Thyroid gland (tissue), 4 donors: ENCODE results near the gene INF2. TPM values are rescaled to one million over a fixed set of nuclear protein-coding genes. Genes with fewer than 3 reads are reported as not detected.

Source experiments
- DNase-seq, 2 donors: peaks; one replicate each; pipeline ENCODE4 v3.0.0-alpha.2; 2019
- H3K27ac ChIP-seq, 3 donors: fragments of 200-600 bp; sonication (generic); 1 replicate in 2 of 3; 2 replicates in 1 of 3; pipeline ENCODE4 v1.5.1; 2016 to 2019; ENCODE audit warnings: mild to moderate bottlenecking in 1 of 3, moderate library complexity in 1 of 3
- H3K27me3 ChIP-seq: fragments of 200-600 bp; sonication (generic); one replicate; pipeline ENCODE4 v1.5.1; 2019
- H3K36me3 ChIP-seq, 2 donors: fragments of 200-600 bp; sonication (generic); one replicate each; pipeline ENCODE4 v1.5.1; 2016 to 2019
- H3K4me1 ChIP-seq, 2 donors: fragments of 200-600 bp; sonication (generic); one replicate each; pipeline ENCODE4 v1.5.1; 2017 to 2019
- H3K4me3 ChIP-seq, 3 donors: fragments of 200-600 bp; sonication (generic); replicated peaks in 1 of 3; 1 replicate in 2 of 3; 2 replicates in 1 of 3; pipeline ENCODE4 v1.5.1; 2016; ENCODE audit warnings: mild to moderate bottlenecking in 1 of 3
- H3K9me3 ChIP-seq: fragments of 200-600 bp; sonication (generic); one replicate; pipeline ENCODE4 v1.5.1; 2017
- POLR2A ChIP-seq, 2 donors: fragments of 450-650 bp; IDR thresholded peaks; one replicate each; pipeline ENCODE4 v1.6.1; 2017; ENCODE audit warnings: antibody characterized with exemption in 2 of 2, mild to moderate bottlenecking in 2 of 2, moderate library complexity in 1 of 2
- WGBS, 2 donors: methylation state at CpG; one replicate each; pipeline ENCODE4 v1.1.5; 2017; 5-methylcytosine and 5-hydroxymethylcytosine counted together
- intact Hi-C: fragments of 100-400 bp; cut with DNase I; formaldehyde crosslinking; loops from one replicate; pipeline ENCODE4 v1.15.1; 2023
- total RNA-seq, 4 donors: library from RNA; depleted of rRNA; stranded (reverse); fragments of >200 nt; gene quantifications; one replicate each; pipeline ENCODE4 v1.2.3, GENCODE V29; 2016
- TF ChIP-seq, protein P1 (sequence below), 6 experiments: fragments of 200-600 bp in 3 of 6; fragments of 450-650 bp in 3 of 6; sonication (generic) in 3 of 6; IDR thresholded peaks; one replicate each; pipeline ENCODE4 v1.5.1; 2016 to 2019; ENCODE audit warnings: antibody characterized with exemption in 6 of 6, mild to moderate bottlenecking in 2 of 6, inconsistent platforms in 1 of 6, moderate library complexity in 1 of 6

INF2 gene
- total RNA-seq, 4 donors from 2014 or later = 35.1 to 54.7 (median 42.5) TPM

DNA sequence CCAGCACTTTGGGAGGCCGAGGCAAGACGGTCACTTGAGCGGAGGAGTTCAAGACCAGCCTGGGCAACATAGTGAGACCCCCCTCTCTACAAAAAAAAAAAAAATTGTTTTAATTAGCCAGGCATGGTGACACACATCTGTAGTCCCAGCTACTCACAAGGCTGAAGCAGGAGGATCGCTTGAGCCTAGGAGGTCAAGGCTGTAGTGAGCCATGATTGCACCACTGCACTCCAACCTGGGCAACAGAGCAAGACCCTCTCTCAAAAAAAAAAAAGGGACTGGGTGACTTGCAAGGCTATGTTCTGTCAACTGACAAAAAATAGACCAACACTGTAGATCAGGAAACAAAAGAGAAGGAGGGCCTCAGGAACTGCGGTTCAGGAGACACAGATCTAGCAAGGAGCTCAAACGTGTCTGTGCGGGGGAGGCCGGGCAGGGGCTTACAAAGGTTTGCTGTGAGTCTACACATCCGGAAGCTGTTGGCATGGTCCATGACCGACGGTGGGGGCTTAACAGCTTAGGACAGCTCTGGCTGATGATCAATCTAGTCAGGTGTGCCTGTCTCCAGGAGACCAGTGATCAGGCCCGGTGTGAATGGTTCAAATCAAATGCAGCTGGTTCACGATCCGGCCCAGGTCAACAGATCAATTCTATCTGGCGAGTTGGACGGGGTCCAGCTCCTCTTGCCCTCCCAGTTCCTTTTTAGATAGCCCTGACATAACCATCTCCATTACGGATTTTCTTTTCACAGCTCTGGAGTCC lies 31.7 kb upstream of the INF2 start:
- 76 to 85% methylated on average over 17 of the region's 17 CpGs for WGBS, 2 donors
- Histone ChIP-seq H3K27ac (no peak overlapping the region), H3K4me1 (no peaks in the 10 kb centered on the region), H3K9me3 (no peaks in the 10 kb centered on the region), H3K4me3 (no peak overlapping the region), H3K36me3 (no peaks in the 10 kb centered on the region), H3K27me3 (no peaks in the 10 kb centered on the region)
- intact Hi-C loops = loop anchor here (2.0 kb wide), 1 partner anchor 55 kb away; no protein-coding TSS in a partner anchor
- no peak for DNase-seq
- TF ChIP-seq, protein P1, sequence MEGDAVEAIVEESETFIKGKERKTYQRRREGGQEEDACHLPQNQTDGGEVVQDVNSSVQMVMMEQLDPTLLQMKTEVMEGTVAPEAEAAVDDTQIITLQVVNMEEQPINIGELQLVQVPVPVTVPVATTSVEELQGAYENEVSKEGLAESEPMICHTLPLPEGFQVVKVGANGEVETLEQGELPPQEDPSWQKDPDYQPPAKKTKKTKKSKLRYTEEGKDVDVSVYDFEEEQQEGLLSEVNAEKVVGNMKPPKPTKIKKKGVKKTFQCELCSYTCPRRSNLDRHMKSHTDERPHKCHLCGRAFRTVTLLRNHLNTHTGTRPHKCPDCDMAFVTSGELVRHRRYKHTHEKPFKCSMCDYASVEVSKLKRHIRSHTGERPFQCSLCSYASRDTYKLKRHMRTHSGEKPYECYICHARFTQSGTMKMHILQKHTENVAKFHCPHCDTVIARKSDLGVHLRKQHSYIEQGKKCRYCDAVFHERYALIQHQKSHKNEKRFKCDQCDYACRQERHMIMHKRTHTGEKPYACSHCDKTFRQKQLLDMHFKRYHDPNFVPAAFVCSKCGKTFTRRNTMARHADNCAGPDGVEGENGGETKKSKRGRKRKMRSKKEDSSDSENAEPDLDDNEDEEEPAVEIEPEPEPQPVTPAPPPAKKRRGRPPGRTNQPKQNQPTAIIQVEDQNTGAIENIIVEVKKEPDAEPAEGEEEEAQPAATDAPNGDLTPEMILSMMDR (IDR thresholded peaks at IDR 0.05) = no peak
- TF ChIP-seq POLR2A (IDR thresholded peaks at IDR 0.05) = no peak

DNA sequence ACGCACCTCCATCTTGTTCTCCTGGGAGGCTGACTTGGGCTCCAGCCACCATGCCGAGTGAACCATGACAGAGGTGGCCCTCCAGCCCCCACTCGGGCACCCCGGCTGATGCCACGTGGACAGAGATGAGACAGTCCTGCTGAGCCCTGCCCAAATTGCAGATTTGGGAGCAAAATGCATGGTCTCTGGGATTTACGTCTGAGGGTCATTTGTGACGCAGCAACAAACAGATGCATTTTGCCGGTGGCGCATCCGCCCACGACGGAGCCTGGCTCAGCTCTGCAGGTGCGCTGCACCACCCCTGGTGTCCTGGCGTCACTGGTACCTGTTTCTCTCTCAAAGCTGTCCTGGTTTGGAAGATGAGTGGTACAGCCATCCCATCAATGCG lies 31.1 kb upstream of the INF2 start:
- H3K4me1 ChIP-seq = no peaks in the 10 kb centered on the region
- H3K36me3 ChIP-seq = no peaks in the 10 kb centered on the region
- H3K9me3 ChIP-seq = no peaks in the 10 kb centered on the region
- H3K27ac ChIP-seq = no peak overlapping the region
- H3K27me3 ChIP-seq = no peaks in the 10 kb centered on the region
- no peak overlapping the region for H3K4me3 ChIP-seq
- no peak for TF ChIP-seq POLR2A (IDR thresholded peaks at IDR 0.05)
- TF ChIP-seq, protein P1 (IDR thresholded peaks at IDR 0.05) = no peak
- 88 to 95% methylated on average over 14 to 15 of the region's 15 CpGs for WGBS, 2 donors
- no peak for DNase-seq
- intact Hi-C loops = no loop called here

DNA sequence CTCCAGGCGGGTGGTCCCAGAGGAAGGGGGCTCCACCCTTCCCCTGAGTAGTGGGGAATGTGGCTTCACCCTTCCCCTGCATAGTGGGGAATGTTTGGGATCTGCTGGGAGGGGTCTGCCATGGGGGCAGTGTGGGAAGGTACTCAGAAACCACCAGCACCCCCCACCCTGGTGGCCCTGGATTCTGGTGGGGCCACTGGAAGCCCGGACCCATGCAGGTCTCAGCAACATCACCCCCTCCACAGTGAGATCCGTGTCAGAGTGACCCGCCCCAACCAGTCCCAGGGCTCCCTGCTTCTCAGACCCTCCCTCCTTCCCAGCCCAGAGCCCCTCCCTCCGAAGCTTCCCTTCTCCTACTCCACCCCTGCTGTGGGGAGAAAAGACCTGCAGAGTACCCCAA lies 30.3 kb upstream of the INF2 start:
- Histone ChIP-seq H3K4me3 (no peak overlapping the region), H3K27me3 (no peaks in the 10 kb centered on the region), H3K27ac (no peak overlapping the region), H3K36me3 (no peaks in the 10 kb centered on the region), H3K4me1 (no peaks in the 10 kb centered on the region), H3K9me3 (no peaks in the 10 kb centered on the region)
- intact Hi-C loops = no loop called here
- no peak for DNase-seq
- WGBS, 2 donors = 50 to 65% methylated on average over 4 to 5 of the region's 5 CpGs
- TF ChIP-seq, protein P1 (IDR thresholded peaks at IDR 0.05) = no peak
- no peak for TF ChIP-seq POLR2A (IDR thresholded peaks at IDR 0.05)

DNA sequence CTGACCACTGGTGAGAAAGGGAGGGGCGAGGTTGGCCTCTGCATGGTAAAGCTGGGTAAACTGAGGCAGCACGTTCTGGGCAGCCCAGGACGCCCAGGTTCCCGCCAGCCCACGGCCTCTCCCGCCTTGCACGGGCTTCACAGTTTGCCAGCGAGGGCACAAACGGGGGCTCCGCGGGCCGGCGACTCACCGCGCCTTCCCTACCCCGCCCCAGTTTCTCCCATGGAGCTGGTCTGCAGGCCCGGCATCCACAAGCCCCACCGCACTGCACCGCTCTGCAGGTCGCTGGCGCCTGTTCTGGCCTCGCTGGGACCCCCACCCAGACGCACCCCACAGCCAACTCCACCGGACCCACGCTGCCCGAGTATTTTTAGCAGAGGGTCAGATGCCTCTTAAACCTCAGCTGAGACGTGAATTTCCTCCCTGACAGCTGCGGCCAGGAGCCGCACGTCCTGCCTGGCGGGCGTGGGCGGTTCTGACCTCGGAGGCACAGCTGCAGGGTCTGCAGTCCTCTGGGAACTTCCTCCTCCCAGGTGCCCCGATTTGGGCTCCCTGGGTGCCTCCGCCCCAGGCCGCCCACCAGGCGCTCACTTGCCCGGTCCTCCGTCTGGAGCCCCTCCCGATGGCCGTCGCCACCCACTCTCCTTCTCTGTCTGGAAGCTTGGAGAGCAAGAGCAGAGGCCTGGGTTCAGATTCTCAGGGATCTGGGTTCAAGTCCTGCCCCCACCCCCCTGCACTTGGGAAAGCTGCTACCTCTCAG lies 29.5 kb upstream of the INF2 start:
- no peak for DNase-seq
- WGBS, 2 donors = 51 to 62% methylated on average over 13 to 43 of the region's 43 CpGs
- H3K4me3 ChIP-seq = no peak overlapping the region
- no peak overlapping the region for H3K27ac ChIP-seq
- intact Hi-C loops = no loop called here
- no peaks in the 10 kb centered on the region for H3K9me3 ChIP-seq
- H3K4me1 ChIP-seq = no peaks in the 10 kb centered on the region
- no peaks in the 10 kb centered on the region for H3K36me3 ChIP-seq
- H3K27me3 ChIP-seq = no peaks in the 10 kb centered on the region
- TF ChIP-seq, protein P1 (IDR thresholded peaks at IDR 0.05) = no peak
- TF ChIP-seq POLR2A (IDR thresholded peaks at IDR 0.05) = no peak

DNA sequence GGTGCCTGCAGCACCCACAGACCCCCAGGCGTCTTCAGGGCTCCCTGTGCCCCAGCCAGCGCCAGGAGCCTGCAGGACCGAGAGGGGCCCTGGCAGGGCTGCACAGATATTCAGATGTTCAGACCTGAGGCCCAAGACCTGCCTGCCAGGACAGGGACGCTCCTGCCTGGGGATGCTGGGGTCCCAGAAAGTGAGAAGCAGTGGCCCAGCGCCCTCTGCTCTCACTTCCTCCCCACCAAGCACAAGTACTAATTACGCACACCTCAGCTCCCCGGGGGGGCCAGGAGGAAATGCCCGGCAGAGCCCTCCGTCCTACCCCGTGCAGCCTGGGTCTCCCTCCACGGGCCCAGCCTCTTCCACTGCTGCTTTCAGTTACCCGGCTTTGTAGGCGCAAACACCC lies 28.8 kb upstream of the INF2 start:
- Histone ChIP-seq H3K4me3 (no peak overlapping the region), H3K27me3 (no peaks in the 10 kb centered on the region), H3K36me3 (no peaks in the 10 kb centered on the region), H3K9me3 (no peaks in the 10 kb centered on the region), H3K4me1 (no peaks in the 10 kb centered on the region), H3K27ac (no peak overlapping the region)
- intact Hi-C loops = no loop called here
- no peak for TF ChIP-seq POLR2A (IDR thresholded peaks at IDR 0.05)
- TF ChIP-seq, protein P1 (IDR thresholded peaks at IDR 0.05) = no peak
- 71 to 76% methylated on average over 11 to 13 of the region's 13 CpGs for WGBS, 2 donors
- DNase-seq = no peak
